ENCODE results near the gene TUBG1. TPM values are rescaled to one million over a fixed set of nuclear protein-coding genes. Genes with fewer than 3 reads are reported as not detected.

Gene TUBG1
- total and polyA plus RNA-seq, 2 of the 8 experiments (the other 6 are each of a cell fraction or from before 2014, with no cell fraction given), result 109 to 208 TPM

GRCh38 chr17:42642336-42642735 is 32.9 kb downstream of the TUBG1 start:
- 0 out of 2 replicates have a peak overlapping the region, but pooled peaks have one; percentile 65 for H2AK5ac ChIP-seq (ENCODE audit: low read depth, low read length)
- H2BK20ac ChIP-seq (ENCODE audit: low read length), result no peak overlapping the region
- peaks cover 0 to 2% (median 0%) of the 10 kb centered on the region in 4 experiments; a peak in 1 of 7 replicates for H3K4me1 ChIP-seq (replicated peaks in 1 of 4; ENCODE audit: control insufficient read depth in 3 of 4, insufficient read depth in 4 of 4, low read length in 3 of 4)
- no peak overlapping the region for H3K18ac ChIP-seq (ENCODE audit: extremely low read depth, low read length)
- H2BK15ac ChIP-seq (ENCODE audit: low read length), result no peak overlapping the region
- no peak overlapping the region for H3K27ac ChIP-seq (ENCODE audit: low read depth, low read length)
- H3K79me1 ChIP-seq (ENCODE audit: low read depth, low read length), result no peaks in the 10 kb centered on the region
- H4K8ac ChIP-seq (ENCODE audit: extremely low read depth, insufficient read depth, low read length), result no peak overlapping the region
- H3K9me3 ChIP-seq (ENCODE audit: insufficient read depth in 2 of 2, low read depth in 1 of 2, low read length in 1 of 2), result no peaks in the 10 kb centered on the region
- H4K5ac ChIP-seq (ENCODE audit: insufficient read length, low read depth, low read length), result no peak overlapping the region
- POLR2A ChIA-PET (ENCODE audit: partially characterized antibody), result interaction anchor here (0.6 to 1.2 kb wide), 2 partner anchors 10 to 18 kb away, joined by 3 read pairs; no protein-coding TSS in a partner anchor
- DNase-seq (ENCODE audit: low read depth in 1 of 2, low spot score in 2 of 2), result no peak
- no peak overlapping the region for H2BK5ac ChIP-seq (ENCODE audit: low read depth, low read length)
- H3K56ac ChIP-seq (replicated peaks; ENCODE audit: insufficient read length, low read depth, low read length), result no peak overlapping the region
- H3K36me3 ChIP-seq (ENCODE audit: control insufficient read depth in 2 of 4, insufficient read depth in 4 of 4, low read length in 3 of 4), result no peaks in the 10 kb centered on the region
- H2BK12ac ChIP-seq (ENCODE audit: low read depth, low read length), result no peak overlapping the region
- no peak for FAIRE-seq
- H3K4me3 ChIP-seq (ENCODE audit: extremely low read depth in 1 of 4, insufficient read depth in 2 of 4, low read depth in 3 of 4, low read length in 4 of 4), result no peak overlapping the region
- no peaks in the 10 kb centered on the region for H3K79me2 ChIP-seq (ENCODE audit: control insufficient read depth in 1 of 2, insufficient read depth in 2 of 2, low read length in 2 of 2)
- H2BK120ac ChIP-seq (replicated peaks; ENCODE audit: low read depth, low read length), result no peak overlapping the region
- H4K91ac ChIP-seq (replicated peaks; ENCODE audit: insufficient read length, low read length), result no peak overlapping the region
- H3K27me3 ChIP-seq (replicated peaks in 1 of 4; ENCODE audit: control insufficient read depth in 3 of 4, extremely low read depth in 1 of 4, insufficient read depth in 3 of 4, low read length in 3 of 4), result no peaks in the 10 kb centered on the region; a peak in 1 of 7 replicates
- WGBS, 2 experiments (ENCODE audit: extremely low coverage in 1 of 2, insufficient coverage in 1 of 2, insufficient read length in 1 of 2, insufficient replicate concordance in 2 of 2, low coverage in 1 of 2, low lambda C conversion rate in 2 of 2, missing lambda C conversion rate in 1 of 2), result 63% methylated on average over 2 of the region's 2 CpGs; no CpG with 5 or more reads in 1 of the 2 experiments
- no peaks in the 10 kb centered on the region for H4K20me1 ChIP-seq (replicated peaks in 1 of 2; ENCODE audit: control insufficient read depth in 1 of 2, insufficient read depth in 2 of 2, low read length in 2 of 2)
- no peak overlapping the region for H3K9ac ChIP-seq (replicated peaks in 1 of 4; ENCODE audit: extremely low read depth in 1 of 4, low read depth in 3 of 4, low read length in 3 of 4)
- H3K23me2 ChIP-seq (ENCODE audit: low read depth, low read length), result no peaks in the 10 kb centered on the region
- CTCF ChIA-PET (ENCODE audit: partially characterized antibody), result interaction anchor here (0.5 kb wide), 1 partner anchor 232 kb away, joined by 4 read pairs; no protein-coding TSS in a partner anchor
- no peak overlapping the region for H2AFZ ChIP-seq (ENCODE audit: low read length)
- H3K14ac ChIP-seq (ENCODE audit: insufficient read length), result no peak overlapping the region
- H3K23ac ChIP-seq (ENCODE audit: insufficient read length), result no peak overlapping the region
- no peak overlapping the region for H3K4me2 ChIP-seq (ENCODE audit: insufficient read depth in 1 of 2, low read depth in 2 of 2, low read length in 2 of 2)
- H3K4ac ChIP-seq (replicated peaks; ENCODE audit: insufficient read length, low read depth, low read length), result no peak overlapping the region
- TF ChIP-seq BACH1 (IDR thresholded peaks at IDR 0.05; ENCODE audit: low read length) (no peak), SIX5 (IDR thresholded peaks at IDR 0.05; ENCODE audit: low read depth, low read length) (no peak), RNF2 (IDR thresholded peaks at IDR 0.05; ENCODE audit: borderline replicate concordance, low read depth, low read length, missing control alignments, poor library complexity, severe bottlenecking) (no peak), EZH2 (IDR thresholded peaks at IDR 0.05; ENCODE audit: low read depth, low read length, severe bottlenecking) (no peak), GTF2F1 (IDR thresholded peaks at IDR 0.05; ENCODE audit: borderline replicate concordance, low read depth, low read length) (no peak), SUZ12 (IDR thresholded peaks at IDR 0.05; ENCODE audit: low read length) (no peak), SAP30 (IDR thresholded peaks at IDR 0.05; ENCODE audit: insufficient read depth, insufficient replicate concordance, low read length) (no peak), ATF2 (IDR thresholded peaks at IDR 0.05; ENCODE audit: low read length) (no peak), USF2 (IDR thresholded peaks at IDR 0.05; ENCODE audit: low read length) (no peak), RBBP5 (IDR thresholded peaks at IDR 0.05; ENCODE audit: borderline replicate concordance, low read depth, low read length) (no peak)

Data from H1 (cell line).